ENCODE measurements around the gene ANKRD30A. TPM values are rescaled to one million over a fixed set of nuclear protein-coding genes. Genes with fewer than 3 reads are reported as not detected.

Gene ANKRD30A
- total RNA-seq, 1 experiment from 2014 or later, result not detected

GRCh38 chr10:37236093-37236492 lies 110.7 kb downstream of the ANKRD30A start:
- POLR2A ChIA-PET, result no interaction called here
- no peaks in the 10 kb centered on the region for H3K4me1 ChIP-seq (ENCODE audit: control insufficient read depth in 1 of 2, insufficient read depth in 2 of 2, low read length in 2 of 2)
- TF ChIP-seq SIN3A (IDR thresholded peaks at IDR 0.05; ENCODE audit: low read depth), result no peak
- TF ChIP-seq POLR2AphosphoS5 (IDR thresholded peaks at IDR 0.05; ENCODE audit: low read depth, low read length), result no peak
- TF ChIP-seq ATF3 (IDR thresholded peaks at IDR 0.05), result no peak
- no peak for TF ChIP-seq TCF7L2 (IDR thresholded peaks at IDR 0.05; ENCODE audit: borderline replicate concordance, extremely low read depth, insufficient read depth, insufficient read length)
- no peak for TF ChIP-seq CBX3 (IDR thresholded peaks at IDR 0.05; ENCODE audit: low read depth)
- TF ChIP-seq MAX (IDR thresholded peaks at IDR 0.05), result no peak
- TF ChIP-seq POLR2A (IDR thresholded peaks at IDR 0.05; ENCODE audit: borderline replicate concordance, extremely low read depth, insufficient read depth, insufficient read length), result no peak
- TF ChIP-seq FOSL1 (IDR thresholded peaks at IDR 0.05; ENCODE audit: low read depth), result no peak
- no peak for TF ChIP-seq RAD21 (IDR thresholded peaks at IDR 0.05; ENCODE audit: low read depth)
- TF ChIP-seq ZFX (IDR thresholded peaks at IDR 0.05), result no peak
- no peak for TF ChIP-seq EZH2 (IDR thresholded peaks at IDR 0.05)
- TF ChIP-seq CEBPB (IDR thresholded peaks at IDR 0.05; ENCODE audit: low read depth), result no peak
- no peaks in the 10 kb centered on the region for H3K9me2 ChIP-seq (ENCODE audit: insufficient read depth)
- CTCF ChIA-PET, result no interaction called here
- no peak overlapping the region for H3K4me2 ChIP-seq (ENCODE audit: low read length)
- no peak overlapping the region for H3K4me3 ChIP-seq (replicated peaks in 1 of 2; ENCODE audit: low read depth in 1 of 2, low read length in 2 of 2)
- no TSS peak for BruUV-seq (replicated peaks)
- H3K9ac ChIP-seq (ENCODE audit: low read length), result no peak overlapping the region
- RAD21 ChIA-PET (ENCODE audit: low non-redundant PET in 1 of 2, low total read pairs in 2 of 2, uncharacterized antibody in 2 of 2, unreplicated experiment in 2 of 2), result no interaction called here
- H3K9me3 ChIP-seq (ENCODE audit: control insufficient read depth in 1 of 2, insufficient read depth in 1 of 2, low read depth in 1 of 2, low read length in 2 of 2), result peaks cover 7 to 17% of the 10 kb centered on the region in 2 experiments; a peak in 1 of 4 replicates
- DNase-seq (ENCODE audit: low read depth, low spot score) (no peak), ATAC-seq (no peak)
- no peaks in the 10 kb centered on the region for H3K36me3 ChIP-seq (ENCODE audit: control insufficient read depth in 1 of 2, insufficient read depth in 2 of 2, low read length in 2 of 2)
- no peaks in the 10 kb centered on the region; the same call in 1 of the 2 replicates for H4K20me1 ChIP-seq (ENCODE audit: insufficient read depth)
- no peak overlapping the region for H3K27ac ChIP-seq (ENCODE audit: low read depth, low read length)
- H2AFZ ChIP-seq (ENCODE audit: low read depth, low read length, poor library complexity, severe bottlenecking), result no peak overlapping the region
- H3K27me3 ChIP-seq (ENCODE audit: insufficient read depth, low read length), result no peaks in the 10 kb centered on the region
- intact Hi-C loops (cut with micrococcal nuclease), result no loop called here
- no peaks in the 10 kb centered on the region for H3K79me2 ChIP-seq (ENCODE audit: insufficient read depth, low read length)

- H3K4me2 ChIP-seq (ENCODE audit: low read length), result no peak overlapping the region
- H3K27me3 ChIP-seq (ENCODE audit: insufficient read depth, low read length), result no peaks in the 10 kb centered on the region
- H3K9me2 ChIP-seq (ENCODE audit: insufficient read depth), result no peaks in the 10 kb centered on the region
- POLR2A ChIA-PET, result no interaction called here
- H3K4me3 ChIP-seq (replicated peaks in 1 of 2; ENCODE audit: low read depth in 1 of 2, low read length in 2 of 2), result no peak overlapping the region
- ATAC-seq (no peak), DNase-seq (ENCODE audit: low read depth, low spot score) (no peak)
- no peak overlapping the region for H3K27ac ChIP-seq (ENCODE audit: low read depth, low read length)
- RAD21 ChIA-PET (ENCODE audit: low non-redundant PET in 1 of 2, low total read pairs in 2 of 2, uncharacterized antibody in 2 of 2, unreplicated experiment in 2 of 2), result no interaction called here
- H4K20me1 ChIP-seq (ENCODE audit: insufficient read depth), result no peaks in the 10 kb centered on the region
- CTCF ChIA-PET, result no interaction called here
- intact Hi-C loops (cut with micrococcal nuclease), result no loop called here
- no peaks in the 10 kb centered on the region for H3K36me3 ChIP-seq (ENCODE audit: control insufficient read depth in 1 of 2, insufficient read depth in 2 of 2, low read length in 2 of 2)
- H3K9me3 ChIP-seq (ENCODE audit: control insufficient read depth in 1 of 2, insufficient read depth in 1 of 2, low read depth in 1 of 2, low read length in 2 of 2), result peaks cover 7 to 14% of the 10 kb centered on the region in 2 experiments; a peak in 1 of 4 replicates
- H3K9ac ChIP-seq (ENCODE audit: low read length), result no peak overlapping the region
- H3K79me2 ChIP-seq (ENCODE audit: insufficient read depth, low read length), result no peaks in the 10 kb centered on the region
- H2AFZ ChIP-seq (ENCODE audit: low read depth, low read length, poor library complexity, severe bottlenecking), result no peak overlapping the region
- no TSS peak for BruUV-seq (replicated peaks)
- H3K4me1 ChIP-seq (ENCODE audit: control insufficient read depth in 1 of 2, insufficient read depth in 2 of 2, low read length in 2 of 2), result no peaks in the 10 kb centered on the region
- TF ChIP-seq CBX3 (IDR thresholded peaks at IDR 0.05; ENCODE audit: low read depth) (no peak), EZH2phosphoT487 (IDR thresholded peaks at IDR 0.05; ENCODE audit: borderline replicate concordance) (no peak), SP1 (IDR thresholded peaks at IDR 0.05; ENCODE audit: low read depth) (no peak), POLR2A (IDR thresholded peaks at IDR 0.05; ENCODE audit: borderline replicate concordance, extremely low read depth, insufficient read depth, insufficient read length) (no peak), ATF3 (IDR thresholded peaks at IDR 0.05) (no peak), CTCF (IDR thresholded peaks at IDR 0.05 in 2 of 3, conservative IDR thresholded peaks at IDR 0.05 in 1 of 3; ENCODE audit: borderline replicate concordance in 1 of 3, insufficient read depth in 1 of 3, low read depth in 2 of 3, low read length in 2 of 3) (no peak), ZBTB33 (IDR thresholded peaks at IDR 0.05; ENCODE audit: extremely low read depth, insufficient replicate concordance, low read length) (no peak), ZFX (IDR thresholded peaks at IDR 0.05) (no peak), POLR2AphosphoS5 (IDR thresholded peaks at IDR 0.05; ENCODE audit: low read depth, low read length) (no peak), EZH2 (IDR thresholded peaks at IDR 0.05) (no peak), ELF1 (IDR thresholded peaks at IDR 0.05; ENCODE audit: borderline replicate concordance, low read depth) (no peak), JUND (IDR thresholded peaks at IDR 0.05) (no peak)
Observed at GRCh38 chr10:37240223-37240622, 114.8 kb downstream of the ANKRD30A start.
